ENCODE data around the gene FYCO1.

GRCh38 chr3:45927881-45928280 is 67.7 kb downstream of the FYCO1 start:
- TF ChIP-seq POLR2AphosphoS5 (IDR thresholded peaks at IDR 0.05; ENCODE audit: low read depth, low read length), result no peak
- TF ChIP-seq POLR2A (IDR thresholded peaks at IDR 0.05; ENCODE audit: low read depth, low read length), result no peak
